Measurements from ENCODE around the gene CRTC3.
"Not testable (repeated sequence)": the region's sequence is repeated elsewhere in the genome, so short reads cannot be mapped to it uniquely, and the experiment has no call there.

The CRTC3 gene

GRCh38 chr15:90620379-90621067, 90.8 kb downstream of the CRTC3 start:
- DNase-seq (ENCODE audit: low read depth in 2 of 2), result peak in 1 of 2 donors; percentile 15

DNA sequence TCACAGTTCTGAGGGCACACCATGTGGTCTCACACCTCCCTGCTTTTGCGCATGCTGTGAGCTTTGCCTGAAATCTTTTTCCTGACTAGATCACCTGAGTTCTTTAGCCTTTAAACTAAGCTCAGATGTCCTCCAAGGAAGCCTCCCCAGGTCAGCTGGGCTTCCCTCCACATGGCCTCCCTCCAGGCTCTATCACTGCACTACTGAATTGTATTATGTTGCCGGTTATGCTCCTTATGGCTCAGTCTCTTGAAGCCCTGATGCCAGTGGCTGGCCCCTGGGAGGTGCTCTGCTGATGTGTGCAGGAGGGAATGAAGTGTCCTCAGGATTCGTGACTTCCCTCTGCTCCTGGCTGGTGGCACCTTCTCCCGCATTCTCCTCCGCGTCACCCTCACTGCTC, 94.1 kb downstream of the CRTC3 start:
- no peak for DNase-seq (ENCODE audit: low read depth in 2 of 2)

- DNase-seq (ENCODE audit: low read depth in 2 of 2), result no peak
These were observed 94.7 kb downstream of the CRTC3 start for GRCh38 chr15:90624278-90624981.

DNA sequence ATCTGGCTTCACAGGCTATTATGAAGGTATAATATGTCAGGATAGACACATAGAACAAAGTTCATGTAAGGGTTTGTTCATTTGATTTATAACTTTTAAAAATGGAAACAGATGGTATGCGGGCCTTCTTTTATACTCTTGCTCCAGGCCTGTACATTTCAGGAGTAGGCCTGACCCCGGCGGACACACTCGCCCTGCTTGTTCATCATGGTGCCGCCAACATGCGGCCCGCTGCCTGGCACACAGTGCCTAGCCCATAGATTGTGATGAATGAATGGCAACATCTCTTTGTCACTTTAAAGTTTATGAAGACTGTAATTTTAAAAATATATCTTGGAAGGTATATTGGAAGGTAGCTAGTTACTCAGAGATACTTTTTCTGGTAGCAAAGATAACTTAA, 95.3 kb downstream of the CRTC3 start:
- DNase-seq (ENCODE audit: low read depth in 2 of 2), result no peak

- no peak for DNase-seq (ENCODE audit: low read depth in 2 of 2)
These were observed 99.5 kb downstream of the CRTC3 start for GRCh38 chr15:90629217-90629616.

- no peak for DNase-seq (ENCODE audit: low read depth in 2 of 2)
These were observed 103.6 kb downstream of the CRTC3 start for GRCh38 chr15:90633360-90633759.

- DNase-seq (ENCODE audit: low read depth in 2 of 2), result not testable (repeated sequence)
These were observed 107.3 kb downstream of the CRTC3 start for GRCh38 chr15:90636993-90637392.

GRCh38 chr15:90637693-90638092, 108.0 kb downstream of the CRTC3 start:
- DNase-seq (ENCODE audit: low read depth in 2 of 2), result no peak

GRCh38 chr15:90638201-90638691, 108.5 kb downstream of the CRTC3 start:
- no peak for DNase-seq (ENCODE audit: low read depth in 2 of 2)

DNA sequence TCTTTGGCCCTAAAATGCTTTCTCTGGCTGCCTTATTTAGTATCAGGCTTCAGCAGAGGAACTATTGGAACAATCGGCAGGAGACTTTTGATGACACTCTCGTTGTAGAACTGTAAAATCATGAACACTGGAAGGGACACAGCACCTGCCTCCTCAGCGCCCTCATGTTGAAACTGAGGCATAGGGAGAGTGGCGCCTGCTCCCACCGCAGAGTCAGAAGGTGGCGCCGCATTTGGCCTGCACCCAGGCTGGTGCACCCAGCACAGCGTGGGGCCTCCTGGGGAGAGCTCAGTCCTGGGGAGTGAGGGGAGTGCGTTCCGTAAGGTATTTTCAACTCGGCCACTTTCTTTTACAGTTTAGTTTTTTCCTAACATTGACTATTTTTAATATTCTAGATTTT, 109.2 kb downstream of the CRTC3 start:
- no peak for DNase-seq (ENCODE audit: low read depth in 2 of 2)

GRCh38 chr15:90640862-90641261, 111.1 kb downstream of the CRTC3 start:
- DNase-seq (ENCODE audit: low read depth in 2 of 2), result no peak

DNA sequence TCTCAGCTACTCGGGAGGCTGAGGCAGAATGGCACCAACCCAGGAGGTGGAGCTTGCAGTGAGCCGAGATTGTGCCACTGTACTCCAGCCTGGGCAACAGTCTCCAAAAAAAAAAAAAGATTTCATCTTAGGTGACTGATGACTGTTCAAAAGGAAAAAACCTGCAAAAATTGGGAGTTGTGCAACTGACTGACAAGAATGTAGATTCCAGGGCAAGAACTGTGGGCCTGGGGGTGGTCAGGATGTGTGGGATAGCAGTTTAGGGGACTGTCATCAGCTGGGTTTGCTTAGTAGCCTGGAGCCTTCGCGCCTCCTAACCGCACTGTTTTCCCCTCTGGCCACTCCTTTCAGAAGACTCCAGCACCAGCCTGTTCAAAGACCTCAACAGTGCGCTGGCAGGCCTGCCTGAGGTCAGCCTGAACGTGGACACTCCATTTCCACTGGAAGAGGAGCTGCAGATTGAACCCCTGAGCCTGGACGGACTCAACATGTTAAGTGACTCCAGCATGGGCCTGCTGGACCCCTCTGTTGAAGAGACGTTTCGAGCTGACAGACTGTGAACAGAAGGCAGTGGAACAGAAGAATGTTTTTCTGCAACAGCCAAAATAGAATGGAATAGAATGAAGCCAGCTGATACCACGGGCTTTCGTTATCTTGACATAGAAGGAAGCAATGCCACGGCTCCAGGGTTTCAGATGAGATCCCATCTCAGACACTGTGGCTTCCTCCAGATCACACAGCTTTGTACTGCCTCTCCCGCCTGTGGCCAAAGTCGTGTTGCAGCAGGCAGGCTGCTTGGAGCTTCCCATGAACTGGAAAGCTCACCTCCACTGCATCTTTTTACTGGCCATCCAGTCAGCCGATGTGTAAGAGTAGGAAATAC, 112.1 kb downstream of the CRTC3 start:
- DNase-seq (ENCODE audit: low read depth in 2 of 2), result no peak

DNA sequence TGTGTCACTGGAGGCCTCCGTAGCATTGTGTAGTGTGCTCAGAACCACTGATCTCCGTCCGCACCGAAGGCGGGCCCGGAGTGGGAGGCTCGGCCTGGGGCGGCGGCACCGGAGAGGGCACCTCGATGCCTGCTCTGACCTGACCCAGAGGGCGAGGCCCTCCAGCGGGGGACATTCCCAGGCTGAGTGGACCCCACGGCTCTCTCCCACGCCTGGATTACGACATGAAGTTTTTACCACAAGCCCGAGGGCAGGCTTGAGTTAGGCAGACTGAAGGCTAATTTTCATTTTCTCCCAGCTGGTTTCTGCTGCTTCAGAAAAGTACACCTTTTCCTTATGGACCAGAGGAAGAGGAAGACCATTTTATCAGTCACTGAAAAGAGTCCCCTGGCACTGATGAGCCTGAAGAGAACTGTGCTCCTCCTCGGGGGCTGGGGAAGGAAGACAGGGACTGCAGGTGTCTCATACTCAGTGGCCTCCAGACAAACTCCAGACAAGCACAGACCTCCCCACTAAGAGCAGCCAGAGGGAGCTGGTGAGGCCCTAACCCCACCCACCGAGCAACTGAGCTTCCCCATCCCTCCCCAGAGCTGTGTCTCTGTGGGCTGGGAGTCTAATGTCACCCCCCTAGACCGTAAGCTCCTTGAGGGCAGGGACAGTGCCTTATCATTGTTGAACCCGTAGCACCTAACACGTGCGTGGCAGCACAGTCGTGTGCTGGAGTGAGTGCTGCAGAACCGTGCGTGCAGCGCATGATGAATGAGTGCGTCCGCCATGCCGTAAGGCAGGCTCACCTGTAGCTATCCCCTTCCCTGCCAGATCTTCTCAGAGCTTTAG, 113.0 kb downstream of the CRTC3 start:
- no peak for DNase-seq (ENCODE audit: low read depth in 2 of 2)

GRCh38 chr15:90643301-90643632, 113.5 kb downstream of the CRTC3 start:
- no peak for DNase-seq (ENCODE audit: low read depth in 2 of 2)

DNA sequence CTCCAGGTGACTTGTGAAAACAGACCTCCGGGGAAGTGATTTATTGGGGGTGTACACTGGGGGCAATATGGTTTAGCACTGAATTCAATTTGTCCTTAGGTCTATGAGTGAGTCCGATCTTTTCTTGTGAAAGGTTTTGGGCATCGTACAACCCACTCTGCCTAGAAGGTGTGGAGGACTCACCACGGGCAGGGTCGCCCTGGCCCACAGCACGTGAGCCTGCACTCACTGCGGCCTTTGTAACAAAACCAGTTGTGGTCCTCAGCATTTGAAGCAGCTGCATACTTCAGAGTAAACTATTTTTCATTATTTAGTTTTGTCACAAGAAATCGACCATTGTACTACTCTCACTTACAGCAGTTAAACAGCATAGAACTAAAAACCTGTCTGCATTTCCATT, 114.8 kb downstream of the CRTC3 start:
- DNase-seq (ENCODE audit: low read depth in 2 of 2), result no peak

- no peak for DNase-seq (ENCODE audit: low read depth in 2 of 2)
These were observed 115.4 kb downstream of the CRTC3 start for GRCh38 chr15:90644952-90645725.

DNA sequence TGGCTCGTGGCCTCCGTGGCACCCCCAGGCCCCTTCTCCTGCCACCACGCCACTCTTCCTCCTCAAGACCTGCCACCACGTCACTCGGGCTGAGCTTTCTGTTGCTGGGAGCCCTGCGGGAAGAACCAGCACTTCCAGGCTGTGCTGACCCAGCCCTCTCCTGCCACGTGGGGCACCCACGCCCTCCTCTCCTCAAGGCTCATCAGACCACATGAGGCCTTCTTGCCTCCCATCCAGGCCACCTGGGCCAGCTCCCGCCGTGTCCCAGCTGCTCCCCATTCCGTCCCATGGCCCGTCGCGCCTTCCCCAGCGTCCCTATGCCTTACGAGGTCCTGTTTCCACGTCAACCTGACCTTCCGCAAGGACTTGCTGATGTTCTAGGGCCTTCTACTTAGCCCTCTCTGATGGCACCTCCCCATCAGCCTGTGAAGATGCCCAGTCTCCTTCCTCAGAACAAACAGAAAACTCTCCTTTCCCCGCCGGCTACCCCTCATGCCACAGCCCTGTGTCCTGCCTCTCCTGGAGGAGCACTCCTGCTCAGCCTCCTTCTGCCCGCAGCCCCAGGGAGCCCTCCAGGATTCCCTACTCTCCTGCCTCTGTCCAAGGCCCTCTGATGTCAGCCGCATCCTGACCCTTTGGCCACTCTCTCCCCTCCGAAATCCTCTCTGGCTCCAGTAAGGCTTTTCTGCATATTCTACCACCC, 116.3 kb downstream of the CRTC3 start:
- no peak for DNase-seq (ENCODE audit: low read depth in 2 of 2)

DNA sequence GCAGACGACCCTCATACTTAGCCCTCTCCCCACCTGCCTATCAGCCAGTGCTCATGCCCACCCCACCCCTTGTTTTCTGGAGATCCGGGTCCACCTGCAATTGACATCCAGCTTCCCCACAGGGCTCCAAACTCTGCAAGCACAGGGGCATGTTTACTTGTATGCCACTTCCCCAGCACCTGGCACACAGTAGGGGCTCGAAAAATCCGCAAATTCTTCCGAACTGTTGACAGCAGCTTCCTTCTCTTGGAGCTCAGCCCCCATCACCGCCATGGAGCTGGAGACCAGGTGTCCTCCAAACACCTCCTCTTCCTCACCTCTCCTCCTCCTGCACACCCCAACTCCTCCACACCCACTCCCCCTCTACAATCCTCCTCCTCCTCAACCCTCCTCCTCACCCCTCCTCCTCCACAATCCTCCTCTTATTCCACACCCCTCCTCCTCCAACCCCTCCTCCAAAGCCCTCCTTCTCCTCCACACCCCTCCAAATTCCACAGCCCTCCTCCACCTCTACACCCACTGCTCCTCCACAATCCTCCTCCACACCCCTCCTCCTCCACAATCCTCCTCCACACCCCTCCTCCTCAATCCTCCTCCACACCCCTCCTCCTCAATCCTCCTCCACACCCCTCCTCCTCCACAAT, 117.1 kb downstream of the CRTC3 start:
- no peak for DNase-seq (ENCODE audit: low read depth in 2 of 2)

DNA sequence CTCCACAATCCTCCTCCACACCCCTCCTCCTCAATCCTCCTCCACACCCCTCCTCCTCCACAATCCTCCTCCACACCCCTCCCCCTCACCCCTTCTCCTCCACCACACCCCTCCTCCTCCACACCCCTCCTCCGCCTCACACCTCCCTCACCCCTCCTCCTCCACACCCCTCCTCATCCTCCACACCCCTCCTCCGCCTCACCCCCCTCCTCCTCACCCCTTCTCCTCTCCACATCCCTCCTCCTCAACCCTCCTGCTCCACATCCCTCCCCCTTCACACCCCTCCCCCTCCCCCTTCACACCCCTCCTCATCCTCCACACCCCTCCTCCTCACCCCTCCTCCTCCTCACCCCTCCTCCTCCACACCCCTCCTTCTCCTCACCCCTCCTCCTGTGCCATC, 117.6 kb downstream of the CRTC3 start:
- no peak for DNase-seq (ENCODE audit: low read depth in 2 of 2)
